Upper lobe of right lung (tissue), 1 donor: Measurements from ENCODE around the gene IGSF3. TPM values are rescaled to one million over a fixed set of nuclear protein-coding genes. Genes with fewer than 3 reads are reported as not detected.

Experiments used
- ATAC-seq: fragments of 200-7000 bp; cut with Tn5 transposase; one replicate; pipeline ENCODE4 v1.9.1; 2020; ENCODE audit warnings: mild to moderate bottlenecking, moderate library complexity
- DNase-seq: peaks from one replicate; pipeline ENCODE4 v3.0.0-alpha.2; 2020
- H3K27ac ChIP-seq: fragments of 200-600 bp; one replicate; pipeline ENCODE4 v1.8.0; 2022
- H3K27me3 ChIP-seq: fragments of 200-600 bp; one replicate; pipeline ENCODE4 v1.8.0; 2022; ENCODE audit warnings: mild to moderate bottlenecking
- H3K36me3 ChIP-seq: fragments of 200-600 bp; one replicate; pipeline ENCODE4 v1.8.0; 2022
- H3K4me1 ChIP-seq: fragments of 200-600 bp; one replicate; pipeline ENCODE4 v1.8.0; 2022
- H3K4me3 ChIP-seq: fragments of 200-600 bp; one replicate; pipeline ENCODE4 v1.8.0; 2022; ENCODE audit warnings: mild to moderate bottlenecking
- H3K9me3 ChIP-seq: fragments of 200-600 bp; one replicate; pipeline ENCODE4 v1.8.0; 2022
- CTCF ChIP-seq: fragments of 200-600 bp; IDR thresholded peaks from one replicate; pipeline ENCODE4 v1.8.0; 2022; ENCODE audit warnings: antibody characterized with exemption
- intact Hi-C: fragments of 100-400 bp; cut with DNase I; formaldehyde crosslinking; loops from one replicate; pipeline ENCODE4 v1.11.0; 2022
- total RNA-seq: library from RNA; stranded (reverse); fragmentation: NEBNext Ultra II Directional; extraction: Animal tissue kit (Norgen Biotek cat#: 25700); gene quantifications from one replicate; pipeline ENCODE4 v1.2.1, GENCODE V29; 2021
- donor health status: DM: no; HTN: yes; CAD: no; lungs with severe emphysema.

The IGSF3 gene
- total RNA-seq, 1 donor from 2014 or later, result 20.1 TPM

- Histone ChIP-seq H3K27ac (no peak overlapping the region), H3K9me3 (no peaks in the 10 kb centered on the region), H3K27me3 (no peaks in the 10 kb centered on the region), H3K4me1 (peaks cover 24% of the 10 kb centered on the region), H3K4me3 (no peak overlapping the region), H3K36me3 (no peaks in the 10 kb centered on the region)
- intact Hi-C loops, result no loop called here
- no peak for TF ChIP-seq CTCF
- no peak for ATAC-seq
- DNase-seq, result no peak
Observed at GRCh38 chr1:116572771-116573430, 94.6 kb downstream of the IGSF3 start.

GRCh38 chr1:116572099-116572498, 95.4 kb downstream of the IGSF3 start:
- Histone ChIP-seq H3K4me1 (peaks cover 24% of the 10 kb centered on the region), H3K27me3 (no peaks in the 10 kb centered on the region), H3K9me3 (no peaks in the 10 kb centered on the region), H3K27ac (no peak overlapping the region), H3K36me3 (no peaks in the 10 kb centered on the region), H3K4me3 (no peak overlapping the region)
- DNase-seq, result no peak
- no peak for TF ChIP-seq CTCF
- ATAC-seq, result no peak
- intact Hi-C loops, result no loop called here

GRCh38 chr1:116571215-116571919, 96.2 kb downstream of the IGSF3 start:
- no peak for DNase-seq
- Histone ChIP-seq H3K27ac (peak overlapping the region; percentile 99), H3K36me3 (no peaks in the 10 kb centered on the region), H3K9me3 (no peaks in the 10 kb centered on the region), H3K4me1 (peaks cover 24% of the 10 kb centered on the region), H3K27me3 (no peaks in the 10 kb centered on the region), H3K4me3 (peak overlapping the region; percentile 98)
- intact Hi-C loops, result no loop called here
- ATAC-seq, result no peak
- no peak for TF ChIP-seq CTCF

GRCh38 chr1:116570358-116571214, 96.9 kb downstream of the IGSF3 start, which contains the start of gene CD58:
Gene CD58 (minus strand): TSS chr1:116571026. CDS start chr1:116570972, 54 bp downstream.
- peak within 1 kb of the TSS; percentile 98 for H3K4me3 ChIP-seq
- peak; percentile 94 for ATAC-seq
- intact Hi-C loops, result no loop called here
- H3K36me3 ChIP-seq, result no peaks in the 10 kb centered on the region
- DNase-seq, result peak; percentile 97
- H3K27me3 ChIP-seq, result no peaks in the 10 kb centered on the region
- peak within 1 kb of the TSS; percentile 99 for H3K27ac ChIP-seq
- no peaks in the 10 kb centered on the region for H3K9me3 ChIP-seq
- peak; percentile 75 for TF ChIP-seq CTCF
- peaks cover 29% of the 10 kb centered on the region for H3K4me1 ChIP-seq

GRCh38 chr1:116569776-116570357, 97.7 kb downstream of the IGSF3 start:
- H3K27ac ChIP-seq, result peak overlapping the region; percentile 99
- intact Hi-C loops, result no loop called here
- peak; percentile 16 for ATAC-seq
- H3K4me1 ChIP-seq, result peaks cover 29% of the 10 kb centered on the region
- H3K9me3 ChIP-seq, result no peaks in the 10 kb centered on the region
- DNase-seq, result peak; percentile 80
- H3K27me3 ChIP-seq, result no peaks in the 10 kb centered on the region
- no peak for TF ChIP-seq CTCF
- H3K36me3 ChIP-seq, result no peaks in the 10 kb centered on the region
- H3K4me3 ChIP-seq, result peak overlapping the region; percentile 98
